Parathyroid adenoma (tissue), 2 donors: ENCODE results near the gene TRIM24.

Experiments used
- H2AFZ ChIP-seq: fragments of 300-600 bp; sonication (generic); one replicate; pipeline ENCODE4 v1.7.0; 2017; ENCODE audit warnings: antibody characterized with exemption, mild to moderate bottlenecking
- H3K27ac ChIP-seq: fragments of 300-600 bp; sonication (generic); one replicate; pipeline ENCODE4 v1.7.0; 2017
- H3K27me3 ChIP-seq: fragments of 300-600 bp; sonication (generic); one replicate; pipeline ENCODE4 v1.7.0; 2017; ENCODE audit warnings: low read length; ENCODE audit not compliant: control insufficient read depth, insufficient read depth
- H3K36me3 ChIP-seq: fragments of 300-600 bp; sonication (generic); one replicate; pipeline ENCODE4 v1.7.0; 2017; ENCODE audit warnings: low read length; ENCODE audit not compliant: control insufficient read depth, insufficient read depth
- H3K4me1 ChIP-seq: fragments of 300-600 bp; sonication (generic); one replicate; pipeline ENCODE4 v1.7.0; 2017; ENCODE audit warnings: control low read depth
- H3K4me2 ChIP-seq: fragments of 300-600 bp; sonication (generic); one replicate; pipeline ENCODE4 v1.7.0; 2017; ENCODE audit warnings: low read length
- H3K4me3 ChIP-seq: fragments of 300-600 bp; sonication (generic); one replicate; pipeline ENCODE4 v1.7.0; 2017; ENCODE audit warnings: low read depth, low read length
- H3K79me2 ChIP-seq: fragments of 300-600 bp; sonication (generic); one replicate; pipeline ENCODE4 v1.7.0; 2017; ENCODE audit warnings: control low read depth
- H3K9ac ChIP-seq: fragments of 300-600 bp; sonication (generic); one replicate; pipeline ENCODE4 v1.7.0; 2017; ENCODE audit warnings: mild to moderate bottlenecking
- H3K9me3 ChIP-seq: fragments of 300-600 bp; sonication (generic); one replicate; pipeline ENCODE4 v1.7.0; 2017; ENCODE audit warnings: low read length; ENCODE audit not compliant: control insufficient read depth
- CTCF ChIP-seq: fragments of 300-600 bp; sonication (generic); IDR thresholded peaks from one replicate; pipeline ENCODE4 v1.7.0; 2017; ENCODE audit warnings: antibody characterized with exemption, mild to moderate bottlenecking
- donor health status: primary hyperparathyroidism.

The TRIM24 gene

GRCh38 chr7:138434597-138435019 is 25.5 kb upstream of the TRIM24 start:
- Histone ChIP-seq H3K79me2 (no peaks in the 10 kb centered on the region), H3K27ac (no peak overlapping the region), H2AFZ (no peak overlapping the region), H3K4me2 (no peak overlapping the region), H3K9ac (no peak overlapping the region), H3K4me1 (no peaks in the 10 kb centered on the region), H3K4me3 (no peak overlapping the region), H3K36me3 (no peaks in the 10 kb centered on the region), H3K27me3 (no peaks in the 10 kb centered on the region), H3K9me3 (no peaks in the 10 kb centered on the region)
- no peak for TF ChIP-seq CTCF

GRCh38 chr7:138435231-138435919 is 24.7 kb upstream of the TRIM24 start:
- no peaks in the 10 kb centered on the region for H3K27me3 ChIP-seq
- H3K9me3 ChIP-seq = no peaks in the 10 kb centered on the region
- no peak overlapping the region for H3K4me2 ChIP-seq
- no peak overlapping the region for H2AFZ ChIP-seq
- no peaks in the 10 kb centered on the region for H3K79me2 ChIP-seq
- no peaks in the 10 kb centered on the region for H3K36me3 ChIP-seq
- no peaks in the 10 kb centered on the region for H3K4me1 ChIP-seq
- no peak overlapping the region for H3K9ac ChIP-seq
- no peak overlapping the region for H3K4me3 ChIP-seq
- H3K27ac ChIP-seq = no peak overlapping the region
- no peak for TF ChIP-seq CTCF

- no peak overlapping the region for H2AFZ ChIP-seq
- H3K4me3 ChIP-seq = no peak overlapping the region
- no peaks in the 10 kb centered on the region for H3K36me3 ChIP-seq
- no peak overlapping the region for H3K4me2 ChIP-seq
- no peaks in the 10 kb centered on the region for H3K4me1 ChIP-seq
- no peak overlapping the region for H3K9ac ChIP-seq
- H3K27me3 ChIP-seq = no peaks in the 10 kb centered on the region
- no peaks in the 10 kb centered on the region for H3K79me2 ChIP-seq
- TF ChIP-seq CTCF = no peak
- H3K27ac ChIP-seq = no peak overlapping the region
- H3K9me3 ChIP-seq = no peaks in the 10 kb centered on the region
Measured at GRCh38 chr7:138436388-138436787, 23.7 kb upstream of the TRIM24 start.

- Histone ChIP-seq H3K36me3 (no peaks in the 10 kb centered on the region), H3K9me3 (no peaks in the 10 kb centered on the region), H3K4me3 (no peak overlapping the region), H3K79me2 (no peaks in the 10 kb centered on the region), H3K9ac (no peak overlapping the region), H2AFZ (no peak overlapping the region), H3K4me1 (no peaks in the 10 kb centered on the region), H3K4me2 (no peak overlapping the region), H3K27me3 (no peaks in the 10 kb centered on the region), H3K27ac (no peak overlapping the region)
- TF ChIP-seq CTCF = no peak
Measured at GRCh38 chr7:138440460-138440859, 19.6 kb upstream of the TRIM24 start.

- no peak overlapping the region for H3K4me3 ChIP-seq
- H3K4me1 ChIP-seq = no peaks in the 10 kb centered on the region
- H3K27me3 ChIP-seq = no peaks in the 10 kb centered on the region
- no peaks in the 10 kb centered on the region for H3K79me2 ChIP-seq
- H3K27ac ChIP-seq = no peak overlapping the region
- no peak overlapping the region for H3K4me2 ChIP-seq
- H2AFZ ChIP-seq = no peak overlapping the region
- TF ChIP-seq CTCF = no peak
- H3K9me3 ChIP-seq = no peaks in the 10 kb centered on the region
- H3K9ac ChIP-seq = no peak overlapping the region
- H3K36me3 ChIP-seq = no peaks in the 10 kb centered on the region
Measured at GRCh38 chr7:138442822-138443221, 17.2 kb upstream of the TRIM24 start.
